WERI-Rb-1 (cell line): ENCODE results near the gene DIS3L.

Source experiments
- DNase-seq: peaks from one replicate; pipeline ENCODE4 v3.0.0-alpha.2; 2020
- H3K27ac ChIP-seq: fragments of 250-450 bp; sonication (Bioruptor Pico); 2 replicates; pipeline ENCODE4 v1.5.1; 2020; ENCODE audit warnings: mild to moderate bottlenecking, moderate library complexity
- H3K27me3 ChIP-seq: fragments of 250-450 bp; sonication (Bioruptor Pico); 2 replicates; pipeline ENCODE4 v1.5.1; 2021; ENCODE audit warnings: mild to moderate bottlenecking, low read depth, moderate library complexity; ENCODE audit not compliant: insufficient read depth, severe bottlenecking
- H3K36me3 ChIP-seq: fragments of 250-450 bp; sonication (Bioruptor Pico); 2 replicates; pipeline ENCODE4 v1.5.1; 2020; ENCODE audit warnings: mild to moderate bottlenecking, moderate library complexity
- H3K4me3 ChIP-seq: 2 replicates; pipeline ENCODE4 v1.5.1; 2011; ENCODE audit warnings: low read depth, mild to moderate bottlenecking, control low read depth, low read length
- H3K9me3 ChIP-seq: fragments of 250-450 bp; sonication (Bioruptor Pico); 2 replicates; pipeline ENCODE4 v1.5.1; 2021; ENCODE audit warnings: mild to moderate bottlenecking, moderate library complexity; ENCODE audit not compliant: severe bottlenecking
- CTCF ChIP-seq: IDR thresholded peaks from 2 replicates; pipeline ENCODE4 v1.5.1; 2011; ENCODE audit warnings: low read depth, mild to moderate bottlenecking, control low read depth, inconsistent platforms, low read length

The DIS3L gene

GRCh38 chr15:66287461-66288057, 5.8 kb upstream of the DIS3L start:
- Histone ChIP-seq H3K9me3 (no peaks in the 10 kb centered on the region), H3K27ac (no peak overlapping the region), H3K4me3 (no peak overlapping the region), H3K27me3 (no peaks in the 10 kb centered on the region), H3K36me3 (no peaks in the 10 kb centered on the region)
- DNase-seq, result peak; percentile 13
- no peak for TF ChIP-seq CTCF

GRCh38 chr15:66288093-66288492, 5.3 kb upstream of the DIS3L start:
- Histone ChIP-seq H3K4me3 (no peak overlapping the region), H3K9me3 (no peaks in the 10 kb centered on the region), H3K27ac (no peak overlapping the region), H3K27me3 (no peaks in the 10 kb centered on the region), H3K36me3 (no peaks in the 10 kb centered on the region)
- no peak for DNase-seq
- TF ChIP-seq CTCF, result no peak

DNA sequence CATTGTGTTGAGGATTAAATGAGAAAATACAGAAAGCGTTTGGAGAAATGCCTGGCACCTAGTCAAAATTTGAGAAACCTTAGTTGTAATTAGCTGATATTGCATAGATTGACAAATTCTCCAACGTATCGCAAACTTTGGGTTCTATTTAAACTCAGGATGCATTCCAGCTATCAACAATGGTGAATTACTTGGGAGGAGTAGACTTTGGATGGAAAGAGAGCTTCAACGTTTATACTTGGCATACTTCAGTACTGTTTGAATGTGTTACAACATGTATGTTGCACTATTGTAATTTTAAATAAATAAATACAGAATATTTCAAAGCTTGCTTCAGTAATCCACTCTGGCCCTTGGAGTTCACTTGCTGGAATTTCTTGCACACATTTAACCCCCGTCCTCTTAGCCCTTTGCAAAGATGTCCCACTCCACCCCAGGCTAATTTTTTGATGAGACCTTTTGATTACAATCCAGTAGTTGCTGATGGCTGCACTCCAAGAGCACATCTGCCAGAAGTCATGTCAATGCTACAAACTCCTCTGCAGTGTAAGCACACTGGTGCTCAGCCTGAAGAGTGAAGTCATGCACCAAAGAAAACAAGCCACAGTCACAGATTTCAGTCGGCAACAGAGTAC, 4.7 kb upstream of the DIS3L start:
- no peak for DNase-seq
- Histone ChIP-seq H3K36me3 (no peaks in the 10 kb centered on the region), H3K27me3 (no peaks in the 10 kb centered on the region), H3K9me3 (no peaks in the 10 kb centered on the region), H3K4me3 (no peak overlapping the region), H3K27ac (no peak overlapping the region)
- no peak for TF ChIP-seq CTCF

GRCh38 chr15:66290007-66290406, 3.4 kb upstream of the DIS3L start:
- H3K4me3 ChIP-seq, result no peak overlapping the region
- no peak for DNase-seq
- no peaks in the 10 kb centered on the region for H3K36me3 ChIP-seq
- no peaks in the 10 kb centered on the region for H3K9me3 ChIP-seq
- H3K27me3 ChIP-seq, result no peaks in the 10 kb centered on the region
- TF ChIP-seq CTCF, result no peak
- no peak overlapping the region for H3K27ac ChIP-seq

DNA sequence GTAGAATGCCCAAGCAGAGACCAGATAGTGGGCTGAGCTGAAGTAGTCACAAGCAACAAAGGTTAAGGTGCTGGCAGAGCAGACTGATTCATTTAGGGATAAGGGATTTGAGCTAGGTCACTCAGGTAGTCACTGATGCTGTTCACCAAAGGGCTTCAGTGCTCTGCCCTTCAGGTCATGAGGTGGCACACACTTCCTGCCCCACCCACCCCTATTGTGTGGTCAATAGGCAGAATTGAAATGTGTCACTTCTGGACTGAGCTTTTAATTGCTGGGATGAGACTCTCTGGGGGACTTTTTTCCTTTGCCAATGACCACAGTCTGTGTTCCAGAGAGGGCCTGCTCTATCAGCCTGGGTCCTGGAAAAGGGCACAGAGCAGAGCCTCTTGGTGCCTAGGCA, 2.9 kb upstream of the DIS3L start:
- no peak overlapping the region for H3K27ac ChIP-seq
- TF ChIP-seq CTCF, result no peak
- DNase-seq, result no peak
- H3K27me3 ChIP-seq, result no peaks in the 10 kb centered on the region
- H3K4me3 ChIP-seq, result no peak overlapping the region
- no peaks in the 10 kb centered on the region for H3K9me3 ChIP-seq
- no peaks in the 10 kb centered on the region for H3K36me3 ChIP-seq
